PFSK-1 (cell line): ENCODE results near the gene SORBS1.

ENCODE experiments used
- FOXP2 ChIP-seq: optimal IDR thresholded peaks from 2 replicates; pipeline ENCODE3; 2011; ENCODE audit warnings: borderline replicate concordance, control low read depth, inconsistent platforms; ENCODE audit not compliant: insufficient read depth; ENCODE audit errors: extremely low read length, extremely low read depth
- POLR2AphosphoS5 ChIP-seq: IDR thresholded peaks from 2 replicates; pipeline ENCODE4 v1.6.1; 2012; ENCODE audit warnings: low read depth, mild to moderate bottlenecking, control low read depth, low read length, moderate library complexity
- SIN3A ChIP-seq: IDR thresholded peaks from 2 replicates; pipeline ENCODE4 v1.6.1; 2012; ENCODE audit warnings: mild to moderate bottlenecking, low read length, moderate library complexity, borderline replicate concordance; ENCODE audit not compliant: insufficient read depth
- TAF1 ChIP-seq: IDR thresholded peaks from 2 replicates; pipeline ENCODE4 v1.6.1; 2012; ENCODE audit warnings: low read length, control low read depth, borderline replicate concordance; ENCODE audit not compliant: insufficient read depth
- TF ChIP-seq, protein P1 (sequence below), 2 experiments: IDR thresholded peaks; 2 replicates each; pipeline versions ENCODE4 v1.6.1 to v1.8.0; 2011 to 2012; ENCODE audit warnings: low read depth in 2 of 2, low read length in 2 of 2, control low read depth in 1 of 2, inconsistent platforms in 1 of 2, mild to moderate bottlenecking in 1 of 2, moderate library complexity in 1 of 2; ENCODE audit not compliant: insufficient read depth in 1 of 2

SORBS1 gene

DNA sequence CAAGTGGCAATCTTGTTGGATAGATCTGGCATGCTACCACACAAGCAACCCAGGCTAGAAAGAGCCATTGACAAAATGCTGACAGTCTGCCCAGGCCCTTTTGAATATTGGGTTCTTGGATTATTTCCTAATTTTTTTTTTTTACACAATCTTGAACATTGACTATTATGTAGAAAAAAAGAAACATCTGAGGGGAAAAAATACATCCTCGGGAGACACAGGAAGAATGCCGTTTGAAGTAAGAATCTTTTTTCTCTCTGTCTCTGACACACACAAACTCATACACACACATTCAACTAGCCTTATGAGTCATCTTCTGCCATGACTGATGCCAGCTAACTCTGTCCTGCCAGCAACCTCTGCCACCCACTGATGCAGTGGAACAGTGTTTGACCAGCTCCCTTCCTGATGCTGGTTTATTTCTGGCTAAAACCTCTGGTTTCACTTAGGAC lies 47.2 kb downstream of the SORBS1 start:
- TF ChIP-seq TAF1: no peak
- TF ChIP-seq SIN3A: no peak
- TF ChIP-seq, protein P1, sequence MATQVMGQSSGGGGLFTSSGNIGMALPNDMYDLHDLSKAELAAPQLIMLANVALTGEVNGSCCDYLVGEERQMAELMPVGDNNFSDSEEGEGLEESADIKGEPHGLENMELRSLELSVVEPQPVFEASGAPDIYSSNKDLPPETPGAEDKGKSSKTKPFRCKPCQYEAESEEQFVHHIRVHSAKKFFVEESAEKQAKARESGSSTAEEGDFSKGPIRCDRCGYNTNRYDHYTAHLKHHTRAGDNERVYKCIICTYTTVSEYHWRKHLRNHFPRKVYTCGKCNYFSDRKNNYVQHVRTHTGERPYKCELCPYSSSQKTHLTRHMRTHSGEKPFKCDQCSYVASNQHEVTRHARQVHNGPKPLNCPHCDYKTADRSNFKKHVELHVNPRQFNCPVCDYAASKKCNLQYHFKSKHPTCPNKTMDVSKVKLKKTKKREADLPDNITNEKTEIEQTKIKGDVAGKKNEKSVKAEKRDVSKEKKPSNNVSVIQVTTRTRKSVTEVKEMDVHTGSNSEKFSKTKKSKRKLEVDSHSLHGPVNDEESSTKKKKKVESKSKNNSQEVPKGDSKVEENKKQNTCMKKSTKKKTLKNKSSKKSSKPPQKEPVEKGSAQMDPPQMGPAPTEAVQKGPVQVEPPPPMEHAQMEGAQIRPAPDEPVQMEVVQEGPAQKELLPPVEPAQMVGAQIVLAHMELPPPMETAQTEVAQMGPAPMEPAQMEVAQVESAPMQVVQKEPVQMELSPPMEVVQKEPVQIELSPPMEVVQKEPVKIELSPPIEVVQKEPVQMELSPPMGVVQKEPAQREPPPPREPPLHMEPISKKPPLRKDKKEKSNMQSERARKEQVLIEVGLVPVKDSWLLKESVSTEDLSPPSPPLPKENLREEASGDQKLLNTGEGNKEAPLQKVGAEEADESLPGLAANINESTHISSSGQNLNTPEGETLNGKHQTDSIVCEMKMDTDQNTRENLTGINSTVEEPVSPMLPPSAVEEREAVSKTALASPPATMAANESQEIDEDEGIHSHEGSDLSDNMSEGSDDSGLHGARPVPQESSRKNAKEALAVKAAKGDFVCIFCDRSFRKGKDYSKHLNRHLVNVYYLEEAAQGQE (IDR thresholded peaks at IDR 0.05; ENCODE audit: insufficient read depth in 1 of 2, low read depth in 2 of 2, low read length in 2 of 2): no peak
- no peak for TF ChIP-seq POLR2AphosphoS5
- TF ChIP-seq FOXP2: no peak

DNA sequence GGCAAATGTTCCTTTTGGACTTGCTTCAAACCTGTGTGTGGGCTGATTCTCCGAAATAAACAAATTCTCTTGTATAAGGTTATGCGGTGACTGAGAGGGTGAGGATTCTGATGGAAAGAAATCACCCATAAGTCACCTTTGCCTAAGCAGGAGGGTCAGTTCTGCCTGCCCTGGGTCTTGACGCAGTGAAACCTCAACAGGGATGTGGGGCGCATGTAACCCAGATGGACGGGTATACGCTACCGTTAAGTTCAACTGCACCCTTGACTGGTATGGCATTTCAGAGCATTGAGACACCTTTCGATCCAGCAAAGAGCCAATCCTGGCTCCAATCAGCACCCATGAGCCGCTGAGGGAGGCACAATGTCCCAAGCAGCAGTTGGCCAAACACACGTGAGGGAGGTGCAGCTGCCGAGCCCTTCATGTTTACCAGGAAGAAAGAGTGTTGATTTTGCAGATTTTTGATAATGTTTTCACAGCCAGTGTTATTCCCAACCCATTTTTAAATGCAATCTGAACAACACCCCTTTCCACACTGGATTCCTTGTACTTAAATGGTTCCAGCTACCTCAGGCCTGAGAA lies 48.1 kb downstream of the SORBS1 start:
- TF ChIP-seq POLR2AphosphoS5 (no peak), TAF1 (no peak), SIN3A (no peak), FOXP2 (no peak)
- TF ChIP-seq, protein P1 (IDR thresholded peaks at IDR 0.05; ENCODE audit: insufficient read depth in 1 of 2, low read depth in 2 of 2, low read length in 2 of 2): no peak

DNA sequence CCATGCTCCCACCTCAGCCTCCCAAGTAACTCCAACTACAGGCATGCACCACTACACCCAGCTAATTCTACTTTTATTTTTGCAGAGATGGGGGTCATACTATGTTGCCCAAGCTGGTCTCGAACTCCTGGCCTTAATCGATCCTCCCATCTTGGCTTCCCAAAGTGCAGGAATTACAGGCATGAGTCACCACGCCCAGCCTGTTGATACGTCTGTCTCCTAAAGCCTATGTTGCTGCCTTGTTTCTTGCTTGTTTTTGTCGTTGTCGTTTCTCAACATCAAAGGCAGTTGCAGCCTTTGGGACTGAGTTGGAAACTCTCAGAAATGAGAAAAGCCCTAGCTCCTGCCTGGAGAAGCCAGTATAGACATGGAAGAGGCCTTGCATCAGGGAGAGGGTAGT lies 49.9 kb downstream of the SORBS1 start:
- no peak for TF ChIP-seq TAF1
- no peak for TF ChIP-seq FOXP2

DNA sequence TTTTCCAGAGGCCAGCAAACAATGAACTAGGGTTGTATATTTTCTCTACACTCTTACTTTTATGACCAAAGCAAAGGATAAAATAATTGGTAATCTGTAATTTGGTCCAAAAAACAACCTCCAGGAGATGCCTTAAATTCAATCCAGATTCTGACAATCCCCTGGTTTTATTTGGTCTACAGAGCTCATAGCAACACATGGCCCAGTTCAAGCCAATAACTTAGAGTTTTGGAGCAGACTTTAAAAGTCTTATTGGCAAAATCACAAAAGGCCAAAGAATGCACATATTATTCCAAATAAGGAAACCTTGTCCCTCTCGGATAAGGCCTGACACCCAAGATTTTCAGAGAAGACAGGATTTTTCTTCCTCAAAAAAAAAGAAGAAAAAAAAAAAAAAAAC lies 51.9 kb downstream of the SORBS1 start:
- TF ChIP-seq SIN3A (no peak), FOXP2 (no peak), POLR2AphosphoS5 (no peak), TAF1 (no peak)
- TF ChIP-seq, protein P1 (IDR thresholded peaks at IDR 0.05; ENCODE audit: insufficient read depth in 1 of 2, low read depth in 2 of 2, low read length in 2 of 2): no peak

DNA sequence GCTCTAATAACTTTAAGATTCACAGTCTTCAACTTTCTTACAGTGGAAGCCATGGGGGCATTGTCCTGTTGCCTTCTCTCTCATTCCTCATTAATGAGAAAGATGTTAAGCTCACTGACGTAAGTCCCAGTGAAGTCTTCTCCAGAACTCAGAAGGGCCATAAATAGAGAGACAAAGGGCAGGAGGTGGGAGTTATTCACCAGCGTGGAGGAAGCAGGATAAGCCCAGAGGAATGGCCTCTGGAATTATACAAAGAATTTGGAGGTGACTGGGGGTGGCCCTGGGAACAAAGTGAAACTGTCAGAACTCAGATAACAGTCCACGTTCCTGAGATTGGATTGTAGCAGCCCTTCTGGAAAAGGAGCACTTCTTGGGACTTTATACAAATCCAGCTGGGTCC lies 52.4 kb downstream of the SORBS1 start:
- TF ChIP-seq, protein P1 (IDR thresholded peaks at IDR 0.05; ENCODE audit: insufficient read depth in 1 of 2, low read depth in 2 of 2, low read length in 2 of 2): no peak
- TF ChIP-seq POLR2AphosphoS5 (no peak), TAF1 (no peak), FOXP2 (no peak), SIN3A (no peak)
